Non-pigmented ciliary epithelial cell (primary cell): ENCODE measurements around the gene ERP27.

Source experiments
- DNase-seq: peaks from one replicate; pipeline ENCODE4 v3.0.0-alpha.2; 2010; ENCODE audit warnings: low read depth

Gene ERP27

GRCh38 chr12:14936224-14936861 lies 2.0 kb downstream of the ERP27 start:
- no peak for DNase-seq

GRCh38 chr12:14935031-14935430 lies 3.3 kb downstream of the ERP27 start:
- DNase-seq: no peak

GRCh38 chr12:14934511-14934910 lies 3.8 kb downstream of the ERP27 start:
- DNase-seq: no peak

GRCh38 chr12:14931791-14932560 lies 6.4 kb downstream of the ERP27 start:
- no peak for DNase-seq

GRCh38 chr12:14931359-14931758 lies 7.0 kb downstream of the ERP27 start:
- no peak for DNase-seq

GRCh38 chr12:14930299-14930698 lies 8.0 kb downstream of the ERP27 start:
- DNase-seq: no peak

GRCh38 chr12:14928931-14929330 lies 9.4 kb downstream of the ERP27 start:
- DNase-seq: no peak

- DNase-seq: no peak
These were observed 11.1 kb downstream of the ERP27 start for GRCh38 chr12:14927267-14927666.

- DNase-seq: no peak
These were observed 13.8 kb downstream of the ERP27 start for GRCh38 chr12:14924541-14924940.

GRCh38 chr12:14923944-14924343 lies 14.4 kb downstream of the ERP27 start:
- no peak for DNase-seq

GRCh38 chr12:14921218-14921617 lies 17.1 kb downstream of the ERP27 start:
- DNase-seq: no peak

GRCh38 chr12:14920475-14921126 lies 17.7 kb downstream of the ERP27 start:
- DNase-seq: no peak

- no peak for DNase-seq
These were observed 18.9 kb downstream of the ERP27 start for GRCh38 chr12:14919455-14919854.

GRCh38 chr12:14915736-14916135 lies 22.6 kb downstream of the ERP27 start:
- no peak for DNase-seq

- DNase-seq: no peak
These were observed 25.0 kb downstream of the ERP27 start for GRCh38 chr12:14913381-14913781.

GRCh38 chr12:14911131-14911530 lies 27.2 kb downstream of the ERP27 start:
- no peak for DNase-seq

GRCh38 chr12:14910090-14910915 lies 28.0 kb downstream of the ERP27 start:
- no peak for DNase-seq

- DNase-seq: no peak
These were observed 30.4 kb downstream of the ERP27 start for GRCh38 chr12:14907953-14908352.

GRCh38 chr12:14906114-14906513 lies 32.2 kb downstream of the ERP27 start:
- no peak for DNase-seq

- DNase-seq: no peak
These were observed 32.9 kb downstream of the ERP27 start for GRCh38 chr12:14905269-14906004.

- no peak for DNase-seq
These were observed 33.5 kb downstream of the ERP27 start for GRCh38 chr12:14904854-14905253.
